ENCODE results near the gene AKR7A3.

DNA sequence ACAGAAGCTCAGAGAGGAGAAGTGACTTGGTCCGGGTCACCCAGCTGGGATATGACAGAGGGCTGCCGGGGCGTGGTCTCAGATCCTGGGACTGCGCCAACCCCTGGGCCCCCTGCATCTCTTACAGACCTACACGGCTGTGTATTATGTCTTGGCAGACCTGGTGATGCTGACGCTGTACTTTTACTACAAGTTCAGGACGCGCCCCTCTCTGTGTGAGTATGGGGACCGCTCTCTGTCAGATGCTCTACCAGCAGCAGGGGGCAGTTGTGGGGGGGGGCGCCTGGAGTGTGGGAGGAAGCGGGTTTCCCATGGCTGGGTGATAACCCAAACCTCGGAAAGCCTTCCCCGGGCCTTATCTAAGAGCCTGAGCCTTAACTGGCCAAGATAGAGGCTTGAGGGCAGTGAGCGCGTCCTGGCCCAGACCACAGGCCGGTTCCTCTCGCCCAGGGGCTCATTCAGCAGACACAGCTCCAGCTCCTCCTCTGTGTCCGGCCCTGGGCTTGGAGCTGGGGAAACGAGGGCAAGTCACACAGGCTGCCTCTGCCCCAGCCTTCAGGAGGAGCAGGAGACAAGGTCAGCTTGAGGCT lies 36.9 kb upstream of the AKR7A3 start:
- TF ChIP-seq, protein P1, sequence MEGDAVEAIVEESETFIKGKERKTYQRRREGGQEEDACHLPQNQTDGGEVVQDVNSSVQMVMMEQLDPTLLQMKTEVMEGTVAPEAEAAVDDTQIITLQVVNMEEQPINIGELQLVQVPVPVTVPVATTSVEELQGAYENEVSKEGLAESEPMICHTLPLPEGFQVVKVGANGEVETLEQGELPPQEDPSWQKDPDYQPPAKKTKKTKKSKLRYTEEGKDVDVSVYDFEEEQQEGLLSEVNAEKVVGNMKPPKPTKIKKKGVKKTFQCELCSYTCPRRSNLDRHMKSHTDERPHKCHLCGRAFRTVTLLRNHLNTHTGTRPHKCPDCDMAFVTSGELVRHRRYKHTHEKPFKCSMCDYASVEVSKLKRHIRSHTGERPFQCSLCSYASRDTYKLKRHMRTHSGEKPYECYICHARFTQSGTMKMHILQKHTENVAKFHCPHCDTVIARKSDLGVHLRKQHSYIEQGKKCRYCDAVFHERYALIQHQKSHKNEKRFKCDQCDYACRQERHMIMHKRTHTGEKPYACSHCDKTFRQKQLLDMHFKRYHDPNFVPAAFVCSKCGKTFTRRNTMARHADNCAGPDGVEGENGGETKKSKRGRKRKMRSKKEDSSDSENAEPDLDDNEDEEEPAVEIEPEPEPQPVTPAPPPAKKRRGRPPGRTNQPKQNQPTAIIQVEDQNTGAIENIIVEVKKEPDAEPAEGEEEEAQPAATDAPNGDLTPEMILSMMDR (IDR thresholded peaks at IDR 0.05) = no peak
- TF ChIP-seq POLR2AphosphoS5 (IDR thresholded peaks at IDR 0.05; ENCODE audit: low read depth, low read length) = no peak
